HCT116 (cell line): ENCODE data around the gene ASNSD1. TPM values are rescaled to one million over a fixed set of nuclear protein-coding genes. Genes with fewer than 3 reads are reported as not detected.
"Not testable (repeated sequence)": the region's sequence is repeated elsewhere in the genome, so short reads cannot be mapped to it uniquely, and the experiment has no call there.

Source experiments
- ATAC-seq: fragments of 200-7000 bp; cut with Tn5 transposase; 2 replicates; pipeline ENCODE4 v1.9.1; 2020; ENCODE audit warnings: mild to moderate bottlenecking, moderate library complexity
- BruUV-seq: library from RNA; stranded (reverse); fragments of 400-500 nt; replicated peaks from 2 replicates; lab custom pipeline; 2021; lab: Mats Ljungman, UMichigan
- CTCF ChIA-PET: fragments of 300-600 bp; sonication (Branson Sonifier 250); formaldehyde crosslinking; loops from one replicate; lab custom pipeline; 2021; ENCODE audit warnings: antibody characterized with exemption; lab: Charles Lee
- POLR2A ChIA-PET: fragments of 300-600, 350-600 bp; sonication (Branson Sonifier 250); formaldehyde crosslinking; loops from one replicate; lab custom pipeline; 2021; ENCODE audit warnings: antibody characterized with exemption; lab: Charles Lee
- RAD21 ChIA-PET, 2 experiments: fragments of 300-600 bp; sonication (Branson Sonifier 250); formaldehyde crosslinking; loops; one replicate each; lab custom pipeline; 2023; ENCODE audit warnings: low total read pairs in 2 of 2; ENCODE audit not compliant: uncharacterized antibody in 2 of 2, unreplicated experiment in 2 of 2, low non-redundant PET in 1 of 2; lab: Charles Lee
- DNase-seq: peaks from one replicate; pipeline ENCODE4 v3.0.0-alpha.2; 2010; ENCODE audit warnings: low read depth, low spot score
- H2AFZ ChIP-seq: fragments of 200-600 bp; shearing (Covaris generic), sonication (generic); 2 replicates; pipeline ENCODE4 v1.6.1; 2017; ENCODE audit warnings: low read depth, mixed run types, mixed read lengths, antibody characterized with exemption, low read length; ENCODE audit not compliant: poor library complexity, severe bottlenecking
- H3K27ac ChIP-seq: 2 replicates; pipeline ENCODE4 v1.5.1; 2012; ENCODE audit warnings: low read depth, low read length
- H3K27me3 ChIP-seq: fragments of 200-600 bp; sonication (generic); 2 replicates; pipeline ENCODE4 v1.6.1; 2016; ENCODE audit warnings: mixed run types, low read length, mixed read lengths; ENCODE audit not compliant: insufficient read depth
- H3K36me3 ChIP-seq, 2 experiments: fragments of 200-500 bp in 1 of 2; fragments of 200-600 bp in 1 of 2; sonication (Bioruptor generic) in 1 of 2; sonication (generic) in 1 of 2; 2 replicates each; pipeline versions ENCODE4 v1.5.1 to v1.6.1; 2014 to 2016; ENCODE audit warnings: low read length in 2 of 2, inconsistent platforms in 1 of 2, mixed read lengths in 1 of 2, mixed run types in 1 of 2; ENCODE audit not compliant: insufficient read depth in 2 of 2, control insufficient read depth in 1 of 2
- H3K4me1 ChIP-seq, 2 experiments: fragments of 200-600 bp in 1 of 2; sonication (generic) in 1 of 2; 2 replicates each; pipeline versions ENCODE4 v1.5.1 to v1.6.1; 2012 to 2017; ENCODE audit warnings: low read length in 2 of 2, inconsistent platforms in 1 of 2, mild to moderate bottlenecking in 1 of 2, mixed read lengths in 1 of 2, mixed run types in 1 of 2, moderate library complexity in 1 of 2; ENCODE audit not compliant: insufficient read depth in 2 of 2, control insufficient read depth in 1 of 2
- H3K4me2 ChIP-seq: fragments of 200-600 bp; sonication (generic); 2 replicates; pipeline ENCODE4 v1.6.1; 2017; ENCODE audit warnings: mixed run types, low read length, mixed read lengths
- H3K4me3 ChIP-seq, 2 experiments: fragments of 200-600 bp in 1 of 2; sonication (generic) in 1 of 2; replicated peaks in 1 of 2; 2 replicates each; pipeline ENCODE4 v1.5.1; 2011 to 2016; ENCODE audit warnings: low read length in 2 of 2, control low read depth in 1 of 2, low read depth in 1 of 2, mild to moderate bottlenecking in 1 of 2, mixed read lengths in 1 of 2, mixed run types in 1 of 2
- H3K79me2 ChIP-seq: fragments of 200-600 bp; sonication (generic); 2 replicates; pipeline ENCODE4 v1.6.1; 2017; ENCODE audit warnings: mild to moderate bottlenecking, mixed run types, low read length, moderate library complexity, mixed read lengths; ENCODE audit not compliant: insufficient read depth
- H3K9ac ChIP-seq: fragments of 200-600 bp; sonication (generic); 2 replicates; pipeline ENCODE4 v1.6.1; 2016; ENCODE audit warnings: low read length, mixed read lengths
- H3K9me2 ChIP-seq: fragments of 200-600 bp; sonication (generic), shearing (Covaris generic); 2 replicates; pipeline ENCODE4 v1.6.1; 2017; ENCODE audit warnings: mixed run types, mild to moderate bottlenecking, moderate library complexity; ENCODE audit not compliant: insufficient read depth
- H3K9me3 ChIP-seq, 2 experiments: fragments of 200-500 bp in 1 of 2; fragments of 200-600 bp in 1 of 2; sonication (Bioruptor generic) in 1 of 2; sonication (generic) in 1 of 2; 2 replicates each; pipeline ENCODE4 v1.6.1; 2014 to 2017; ENCODE audit warnings: low read length in 2 of 2, mixed read lengths in 2 of 2, inconsistent platforms in 1 of 2, low read depth in 1 of 2, mild to moderate bottlenecking in 1 of 2, mixed run types in 1 of 2, moderate library complexity in 1 of 2; ENCODE audit not compliant: control insufficient read depth in 1 of 2, insufficient read depth in 1 of 2
- H4K20me1 ChIP-seq: fragments of 200-600 bp; sonication (generic), shearing (Covaris generic); 2 replicates; pipeline ENCODE4 v1.6.1; 2017; ENCODE audit warnings: mixed run types, mild to moderate bottlenecking, moderate library complexity; ENCODE audit not compliant: insufficient read depth
- CTCF ChIP-seq, 3 experiments: fragments of 200-600 bp in 1 of 3; sonication (generic) in 1 of 3; IDR thresholded peaks in 2 of 3; conservative IDR thresholded peaks in 1 of 3; 2 replicates each; pipeline ENCODE4 v1.5.1; 2012 to 2017; ENCODE audit warnings: low read depth in 2 of 3, low read length in 2 of 3, antibody characterized with exemption in 1 of 3, borderline replicate concordance in 1 of 3, control low read depth in 1 of 3, mild to moderate bottlenecking in 1 of 3, mixed read lengths in 1 of 3, mixed run types in 1 of 3, moderate library complexity in 1 of 3; ENCODE audit not compliant: insufficient read depth in 1 of 3
- EGR1 ChIP-seq: IDR thresholded peaks from 2 replicates; pipeline ENCODE4 v1.6.1; 2012; ENCODE audit warnings: low read depth
- ELF1 ChIP-seq: IDR thresholded peaks from 2 replicates; pipeline ENCODE4 v1.6.1; 2012; ENCODE audit warnings: low read depth, borderline replicate concordance
- EZH2phosphoT487 ChIP-seq: fragments of 200-600 bp; IDR thresholded peaks from 2 replicates; pipeline ENCODE4 v1.6.1; 2018; ENCODE audit warnings: antibody characterized with exemption, borderline replicate concordance
- FOSL1 ChIP-seq: IDR thresholded peaks from 2 replicates; pipeline ENCODE4 v1.6.1; 2012; ENCODE audit warnings: low read depth
- MAX ChIP-seq: IDR thresholded peaks from 2 replicates; pipeline ENCODE4 v1.6.1; 2012
- POLR2AphosphoS5 ChIP-seq: IDR thresholded peaks from 2 replicates; pipeline ENCODE4 v1.6.1; 2011; ENCODE audit warnings: mild to moderate bottlenecking, low read depth, low read length, moderate library complexity
- SIN3A ChIP-seq: IDR thresholded peaks from 2 replicates; pipeline ENCODE4 v1.6.1; 2012; ENCODE audit warnings: low read depth
- SP1 ChIP-seq: IDR thresholded peaks from 2 replicates; pipeline ENCODE4 v1.6.1; 2012; ENCODE audit warnings: low read depth
- TCF7L2 ChIP-seq: IDR thresholded peaks from 2 replicates; pipeline ENCODE4 v1.7.0; 2011; ENCODE audit warnings: borderline replicate concordance, inconsistent platforms; ENCODE audit not compliant: insufficient read depth, insufficient read length; ENCODE audit errors: extremely low read depth
- YY1 ChIP-seq: IDR thresholded peaks from 2 replicates; pipeline ENCODE4 v1.6.1; 2011; ENCODE audit warnings: low read length, low read depth, moderate library complexity, mild to moderate bottlenecking; ENCODE audit not compliant: insufficient replicate concordance; ENCODE audit errors: extremely low read depth
- ZNF274 ChIP-seq: fragments of 200-500 bp; sonication (Bioruptor generic); IDR thresholded peaks from 2 replicates; pipeline ENCODE4 v1.6.1; 2014; ENCODE audit warnings: mild to moderate bottlenecking, low read depth, low read length, inconsistent platforms
- intact Hi-C: fragments of 100-400 bp; cut with micrococcal nuclease; formaldehyde crosslinking; loops from 2 replicates; pipeline ENCODE4 v1.10.0; 2022
- total RNA-seq: library from RNA; stranded (reverse); gene quantifications from one replicate; pipeline ENCODE4 v1.2.1, GENCODE V29; 2021; ENCODE audit not compliant: unreplicated experiment
- TF ChIP-seq, protein P1 (sequence below): IDR thresholded peaks from 2 replicates; pipeline ENCODE4 v1.6.1; 2012
- TF ChIP-seq, protein P2 (sequence below): IDR thresholded peaks from 2 replicates; pipeline ENCODE4 v1.6.1; 2012; ENCODE audit warnings: low read depth

The ASNSD1 gene
- total RNA-seq, 1 experiment from 2014 or later, result 33.6 TPM

GRCh38 chr2:189651284-189651683, 10.0 kb upstream of the ASNSD1 start:
- ChIA-PET POLR2A (no interaction called here), CTCF (interaction anchor here (2.4 kb wide), 1 partner anchor 9 kb away, joined by 8 read pairs; no protein-coding TSS in a partner anchor), RAD21 (no interaction called here)
- H4K20me1 ChIP-seq, result no peaks in the 10 kb centered on the region
- no peaks in the 10 kb centered on the region for H3K9me3 ChIP-seq
- no peak overlapping the region for H3K4me2 ChIP-seq
- no peaks in the 10 kb centered on the region for H3K27me3 ChIP-seq
- H3K9ac ChIP-seq, result no peak overlapping the region
- no peaks in the 10 kb centered on the region for H3K9me2 ChIP-seq
- intact Hi-C loops, result no loop called here
- no TSS peak for BruUV-seq
- no peaks in the 10 kb centered on the region for H3K79me2 ChIP-seq
- no peaks in the 10 kb centered on the region for H3K4me1 ChIP-seq
- no peak overlapping the region for H2AFZ ChIP-seq
- TF ChIP-seq ELF1 (no peak), EGR1 (no peak), FOSL1 (no peak), POLR2AphosphoS5 (no peak), SP1 (no peak), MAX (no peak), ZNF274 (no peak), CTCF (IDR thresholded peaks at IDR 0.05 in 2 of 3, conservative IDR thresholded peaks at IDR 0.05 in 1 of 3; ENCODE audit: borderline replicate concordance in 1 of 3, insufficient read depth in 1 of 3, low read depth in 2 of 3, low read length in 2 of 3) (no peak), TCF7L2 (no peak), EZH2phosphoT487 (no peak), SIN3A (no peak), YY1 (no peak)
- TF ChIP-seq, protein P1, sequence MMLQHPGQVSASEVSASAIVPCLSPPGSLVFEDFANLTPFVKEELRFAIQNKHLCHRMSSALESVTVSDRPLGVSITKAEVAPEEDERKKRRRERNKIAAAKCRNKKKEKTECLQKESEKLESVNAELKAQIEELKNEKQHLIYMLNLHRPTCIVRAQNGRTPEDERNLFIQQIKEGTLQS, result no peak
- TF ChIP-seq, protein P2, sequence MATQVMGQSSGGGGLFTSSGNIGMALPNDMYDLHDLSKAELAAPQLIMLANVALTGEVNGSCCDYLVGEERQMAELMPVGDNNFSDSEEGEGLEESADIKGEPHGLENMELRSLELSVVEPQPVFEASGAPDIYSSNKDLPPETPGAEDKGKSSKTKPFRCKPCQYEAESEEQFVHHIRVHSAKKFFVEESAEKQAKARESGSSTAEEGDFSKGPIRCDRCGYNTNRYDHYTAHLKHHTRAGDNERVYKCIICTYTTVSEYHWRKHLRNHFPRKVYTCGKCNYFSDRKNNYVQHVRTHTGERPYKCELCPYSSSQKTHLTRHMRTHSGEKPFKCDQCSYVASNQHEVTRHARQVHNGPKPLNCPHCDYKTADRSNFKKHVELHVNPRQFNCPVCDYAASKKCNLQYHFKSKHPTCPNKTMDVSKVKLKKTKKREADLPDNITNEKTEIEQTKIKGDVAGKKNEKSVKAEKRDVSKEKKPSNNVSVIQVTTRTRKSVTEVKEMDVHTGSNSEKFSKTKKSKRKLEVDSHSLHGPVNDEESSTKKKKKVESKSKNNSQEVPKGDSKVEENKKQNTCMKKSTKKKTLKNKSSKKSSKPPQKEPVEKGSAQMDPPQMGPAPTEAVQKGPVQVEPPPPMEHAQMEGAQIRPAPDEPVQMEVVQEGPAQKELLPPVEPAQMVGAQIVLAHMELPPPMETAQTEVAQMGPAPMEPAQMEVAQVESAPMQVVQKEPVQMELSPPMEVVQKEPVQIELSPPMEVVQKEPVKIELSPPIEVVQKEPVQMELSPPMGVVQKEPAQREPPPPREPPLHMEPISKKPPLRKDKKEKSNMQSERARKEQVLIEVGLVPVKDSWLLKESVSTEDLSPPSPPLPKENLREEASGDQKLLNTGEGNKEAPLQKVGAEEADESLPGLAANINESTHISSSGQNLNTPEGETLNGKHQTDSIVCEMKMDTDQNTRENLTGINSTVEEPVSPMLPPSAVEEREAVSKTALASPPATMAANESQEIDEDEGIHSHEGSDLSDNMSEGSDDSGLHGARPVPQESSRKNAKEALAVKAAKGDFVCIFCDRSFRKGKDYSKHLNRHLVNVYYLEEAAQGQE, result no peak
- DNase-seq, result no peak
- no peaks in the 10 kb centered on the region for H3K36me3 ChIP-seq
- ATAC-seq, result no peak
- H3K27ac ChIP-seq, result no peak overlapping the region
- H3K4me3 ChIP-seq, result no peak overlapping the region

GRCh38 chr2:189653464-189653863, 7.8 kb upstream of the ASNSD1 start:
- BruUV-seq, CTCF ChIA-PET, RAD21 ChIA-PET, H2AFZ ChIP-seq, DNase-seq, H3K27ac ChIP-seq, H3K79me2 ChIP-seq, H3K27me3 ChIP-seq, intact Hi-C loops, H3K9me2 ChIP-seq, H3K9ac ChIP-seq, H3K9me3 ChIP-seq, H3K4me1 ChIP-seq, H3K4me2 ChIP-seq, H3K36me3 ChIP-seq, H4K20me1 ChIP-seq, POLR2A ChIA-PET, H3K4me3 ChIP-seq, ATAC-seq: not testable (repeated sequence)
